PC-3 (cell line): Measurements from ENCODE around the gene MACROD2.

Source experiments
- EZH2phosphoT487 ChIP-seq: fragments of 300-600 bp; sonication (generic); IDR thresholded peaks from 2 replicates; pipeline ENCODE4 v1.6.1; 2018; ENCODE audit warnings: mild to moderate bottlenecking, antibody characterized with exemption, low read length, borderline replicate concordance
- TF ChIP-seq, protein P1 (sequence below): fragments of 300-600 bp; sonication (generic); conservative IDR thresholded peaks from 2 replicates; pipeline ENCODE4 v1.5.1; 2017; ENCODE audit warnings: antibody characterized with exemption, low read depth, mild to moderate bottlenecking, low read length

DNA sequence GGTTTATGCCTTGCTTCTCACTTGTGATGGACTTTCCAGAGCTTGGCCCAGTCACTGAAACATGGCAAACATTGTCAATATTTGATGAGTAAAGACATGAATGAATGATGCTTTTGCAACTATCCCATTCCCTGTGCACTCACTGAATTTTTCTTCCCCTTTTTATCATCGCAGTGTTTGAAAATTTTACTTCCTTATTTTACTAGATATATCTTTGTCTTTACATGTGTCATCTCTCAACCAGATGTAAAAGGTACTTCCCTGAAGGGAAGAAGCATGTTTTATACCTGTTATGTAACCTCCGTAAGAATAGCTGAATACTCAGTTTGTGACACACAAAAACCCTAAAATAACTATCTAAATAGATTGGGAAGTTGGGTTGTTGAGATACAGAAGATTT lies 886.8 kb downstream of the MACROD2 start:
- TF ChIP-seq, protein P1, sequence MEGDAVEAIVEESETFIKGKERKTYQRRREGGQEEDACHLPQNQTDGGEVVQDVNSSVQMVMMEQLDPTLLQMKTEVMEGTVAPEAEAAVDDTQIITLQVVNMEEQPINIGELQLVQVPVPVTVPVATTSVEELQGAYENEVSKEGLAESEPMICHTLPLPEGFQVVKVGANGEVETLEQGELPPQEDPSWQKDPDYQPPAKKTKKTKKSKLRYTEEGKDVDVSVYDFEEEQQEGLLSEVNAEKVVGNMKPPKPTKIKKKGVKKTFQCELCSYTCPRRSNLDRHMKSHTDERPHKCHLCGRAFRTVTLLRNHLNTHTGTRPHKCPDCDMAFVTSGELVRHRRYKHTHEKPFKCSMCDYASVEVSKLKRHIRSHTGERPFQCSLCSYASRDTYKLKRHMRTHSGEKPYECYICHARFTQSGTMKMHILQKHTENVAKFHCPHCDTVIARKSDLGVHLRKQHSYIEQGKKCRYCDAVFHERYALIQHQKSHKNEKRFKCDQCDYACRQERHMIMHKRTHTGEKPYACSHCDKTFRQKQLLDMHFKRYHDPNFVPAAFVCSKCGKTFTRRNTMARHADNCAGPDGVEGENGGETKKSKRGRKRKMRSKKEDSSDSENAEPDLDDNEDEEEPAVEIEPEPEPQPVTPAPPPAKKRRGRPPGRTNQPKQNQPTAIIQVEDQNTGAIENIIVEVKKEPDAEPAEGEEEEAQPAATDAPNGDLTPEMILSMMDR, result no peak
- TF ChIP-seq EZH2phosphoT487, result no peak
